SK-N-SH (cell line): ENCODE data around the gene FOCAD.

Experiments
- JUND ChIP-seq: IDR thresholded peaks from 2 replicates; pipeline ENCODE4 v1.4.0; 2012
- MEF2A ChIP-seq: IDR thresholded peaks from 2 replicates; pipeline ENCODE4 v1.4.0; 2012; ENCODE audit warnings: low read depth, borderline replicate concordance
- TF ChIP-seq, protein P1 (sequence below): fragments of 200-600 bp; sonication (generic); IDR thresholded peaks from 2 replicates; pipeline ENCODE4 v1.6.1; 2017; ENCODE audit warnings: antibody characterized with exemption, mild to moderate bottlenecking, moderate library complexity

DNA sequence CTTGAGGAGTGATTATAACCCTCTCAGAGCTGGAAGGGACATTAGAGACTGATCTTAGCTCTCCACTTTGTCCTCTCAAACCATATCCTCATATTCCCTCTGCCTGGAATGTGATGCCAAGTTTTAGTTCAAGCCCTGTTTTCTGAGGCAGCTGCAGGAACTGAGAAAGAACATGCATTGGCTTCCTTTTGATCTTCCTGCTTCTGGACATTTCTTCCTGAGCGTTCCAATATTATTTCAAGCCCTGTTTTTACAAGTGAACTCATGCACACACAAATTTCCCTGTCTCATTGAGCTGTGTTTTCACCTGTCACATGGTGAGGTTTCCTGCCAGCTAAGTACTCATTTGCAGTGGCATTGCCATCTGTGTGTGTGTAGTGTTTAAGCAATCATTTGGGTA, 17.0 kb downstream of the FOCAD start:
- TF ChIP-seq, protein P1, sequence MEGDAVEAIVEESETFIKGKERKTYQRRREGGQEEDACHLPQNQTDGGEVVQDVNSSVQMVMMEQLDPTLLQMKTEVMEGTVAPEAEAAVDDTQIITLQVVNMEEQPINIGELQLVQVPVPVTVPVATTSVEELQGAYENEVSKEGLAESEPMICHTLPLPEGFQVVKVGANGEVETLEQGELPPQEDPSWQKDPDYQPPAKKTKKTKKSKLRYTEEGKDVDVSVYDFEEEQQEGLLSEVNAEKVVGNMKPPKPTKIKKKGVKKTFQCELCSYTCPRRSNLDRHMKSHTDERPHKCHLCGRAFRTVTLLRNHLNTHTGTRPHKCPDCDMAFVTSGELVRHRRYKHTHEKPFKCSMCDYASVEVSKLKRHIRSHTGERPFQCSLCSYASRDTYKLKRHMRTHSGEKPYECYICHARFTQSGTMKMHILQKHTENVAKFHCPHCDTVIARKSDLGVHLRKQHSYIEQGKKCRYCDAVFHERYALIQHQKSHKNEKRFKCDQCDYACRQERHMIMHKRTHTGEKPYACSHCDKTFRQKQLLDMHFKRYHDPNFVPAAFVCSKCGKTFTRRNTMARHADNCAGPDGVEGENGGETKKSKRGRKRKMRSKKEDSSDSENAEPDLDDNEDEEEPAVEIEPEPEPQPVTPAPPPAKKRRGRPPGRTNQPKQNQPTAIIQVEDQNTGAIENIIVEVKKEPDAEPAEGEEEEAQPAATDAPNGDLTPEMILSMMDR: no peak
- TF ChIP-seq JUND (no peak), MEF2A (no peak)
